SK-N-SH (cell line): ENCODE measurements around the gene ZNF331. TPM values are rescaled to one million over a fixed set of nuclear protein-coding genes. Genes with fewer than 3 reads are reported as not detected.
"Not testable (repeated sequence)": the region's sequence is repeated elsewhere in the genome, so short reads cannot be mapped to it uniquely, and the experiment has no call there.

ENCODE experiments used
- CTCF ChIA-PET: fragments of 300-600, 350-600 bp; formaldehyde crosslinking; extraction: SDS; loops from one replicate; lab custom pipeline; 2021; lab: Yijun Ruan, JAX
- POLR2A ChIA-PET: fragments of 350-600 bp; sonication (Branson Sonifier 250); formaldehyde crosslinking; extraction: SDS; loops from one replicate; lab custom pipeline; 2020; ENCODE audit warnings: antibody characterized with exemption, inconsistent platforms; lab: Yijun Ruan, JAX
- DNase-seq: peaks from one replicate; pipeline ENCODE4 v3.0.0; 2012
- H2AFZ ChIP-seq: fragments of 200-600 bp; sonication (generic); 2 replicates; pipeline ENCODE4 v1.8.1; 2016; ENCODE audit warnings: antibody characterized with exemption, mild to moderate bottlenecking, low read depth
- H3F3A ChIP-seq: fragments of 200-600 bp; sonication (generic); replicated peaks from 2 replicates; pipeline ENCODE3; 2016; ENCODE audit warnings: antibody characterized with exemption, mild to moderate bottlenecking; ENCODE audit not compliant: insufficient read depth
- H3K27ac ChIP-seq, 2 experiments: fragments of 200-500 bp in 1 of 2; fragments of 200-600 bp in 1 of 2; sonication (Bioruptor generic) in 1 of 2; sonication (generic), shearing (Covaris generic) in 1 of 2; 2 replicates each; pipeline versions ENCODE4 v1.5.1 to v1.6.1; 2014 to 2016; ENCODE audit warnings: low read depth in 2 of 2, inconsistent platforms in 1 of 2, low read length in 1 of 2, mild to moderate bottlenecking in 1 of 2, mixed read lengths in 1 of 2
- H3K27me3 ChIP-seq: fragments of 200-600 bp; sonication (generic), shearing (Covaris generic); 2 replicates; pipeline ENCODE4 v1.6.1; 2016; ENCODE audit warnings: mixed run types; ENCODE audit not compliant: insufficient read depth
- H3K36me3 ChIP-seq, 2 experiments: fragments of 200-500 bp in 1 of 2; fragments of 200-600 bp in 1 of 2; sonication (Bioruptor generic) in 1 of 2; sonication (generic) in 1 of 2; replicated peaks in 1 of 2; 2 replicates each; pipeline versions ENCODE3 to v1.5.1; 2014 to 2016; ENCODE audit warnings: low read length in 1 of 2, mild to moderate bottlenecking in 1 of 2; ENCODE audit not compliant: insufficient read depth in 2 of 2, control insufficient read depth in 1 of 2
- H3K4me1 ChIP-seq, 2 experiments: fragments of 200-500 bp in 1 of 2; fragments of 200-600 bp in 1 of 2; sonication (Bioruptor generic) in 1 of 2; sonication (generic), shearing (Covaris generic) in 1 of 2; 2 replicates each; pipeline versions ENCODE4 v1.5.1 to v1.6.1; 2014 to 2016; ENCODE audit warnings: low read depth in 1 of 2, low read length in 1 of 2, mixed run types in 1 of 2; ENCODE audit not compliant: insufficient read depth in 2 of 2, control insufficient read depth in 1 of 2
- H3K4me2 ChIP-seq: fragments of 200-600 bp; sonication (generic), shearing (Covaris generic); 2 replicates; pipeline ENCODE4 v1.6.1; 2017; ENCODE audit warnings: mixed run types
- H3K4me3 ChIP-seq, 2 experiments: fragments of 200-500 bp in 1 of 2; fragments of 200-600 bp in 1 of 2; sonication (Bioruptor generic) in 1 of 2; sonication (generic), shearing (Covaris generic) in 1 of 2; 2 replicates each; pipeline versions ENCODE4 v1.5.1 to v1.8.1; 2014 to 2016; ENCODE audit warnings: low read depth in 2 of 2, inconsistent platforms in 1 of 2, low read length in 1 of 2, mild to moderate bottlenecking in 1 of 2, mixed read lengths in 1 of 2, moderate library complexity in 1 of 2
- H3K79me2 ChIP-seq: fragments of 200-600 bp; sonication (generic); 2 replicates; pipeline ENCODE4 v1.8.1; 2017; ENCODE audit warnings: mild to moderate bottlenecking; ENCODE audit not compliant: insufficient read depth
- H3K9ac ChIP-seq: fragments of 200-600 bp; sonication (generic); 2 replicates; pipeline ENCODE4 v1.6.1; 2017; ENCODE audit warnings: mixed run types
- H3K9me2 ChIP-seq: fragments of 200-600 bp; sonication (generic); 2 replicates; pipeline ENCODE4 v1.6.1; 2017; ENCODE audit warnings: mixed run types
- H3K9me3 ChIP-seq: fragments of 200-600 bp; sonication (generic); 2 replicates; pipeline ENCODE4 v1.6.1; 2017; ENCODE audit warnings: mixed run types, mild to moderate bottlenecking, moderate library complexity
- H4K20me1 ChIP-seq: fragments of 200-600 bp; sonication (generic); 2 replicates; pipeline ENCODE4 v1.6.1; 2017; ENCODE audit warnings: mild to moderate bottlenecking, mixed run types; ENCODE audit not compliant: insufficient read depth
- CTCF ChIP-seq: fragments of 200-600 bp; sonication (generic); IDR thresholded peaks from 2 replicates; pipeline ENCODE4 v1.6.1; 2017; ENCODE audit warnings: antibody characterized with exemption, mild to moderate bottlenecking, moderate library complexity
- ELF1 ChIP-seq: IDR thresholded peaks from 2 replicates; pipeline ENCODE4 v1.4.0; 2012
- FOSL2 ChIP-seq: IDR thresholded peaks from 2 replicates; pipeline ENCODE4 v1.4.0; 2012; ENCODE audit warnings: low read depth, mild to moderate bottlenecking, moderate library complexity, borderline replicate concordance
- FOXM1 ChIP-seq: IDR thresholded peaks from 2 replicates; pipeline ENCODE4 v1.4.0; 2012; ENCODE audit warnings: low read depth, mild to moderate bottlenecking
- MEF2A ChIP-seq: IDR thresholded peaks from 2 replicates; pipeline ENCODE4 v1.4.0; 2012; ENCODE audit warnings: low read depth, borderline replicate concordance
- MXI1 ChIP-seq: IDR thresholded peaks from 2 replicates; pipeline ENCODE4 v1.6.1; 2012; ENCODE audit warnings: mild to moderate bottlenecking, low read depth, low read length, improper control_type of control experiment
- NFIC ChIP-seq: IDR thresholded peaks from 2 replicates; pipeline ENCODE4 v1.4.0; 2012; ENCODE audit warnings: borderline replicate concordance
- NRF1 ChIP-seq: IDR thresholded peaks from 2 replicates; pipeline ENCODE4 v1.6.1; 2012; ENCODE audit warnings: low read depth, mild to moderate bottlenecking, low read length
- PBX3 ChIP-seq: IDR thresholded peaks from 2 replicates; pipeline ENCODE4; 2012
- POLR2AphosphoS5 ChIP-seq: IDR thresholded peaks from 2 replicates; pipeline ENCODE4 v1.6.1; 2012; ENCODE audit warnings: low read depth, low read length
- RAD21 ChIP-seq: IDR thresholded peaks from 2 replicates; pipeline ENCODE4 v1.6.1; 2012; ENCODE audit warnings: mild to moderate bottlenecking, low read length
- TEAD4 ChIP-seq: IDR thresholded peaks from 2 replicates; pipeline ENCODE4 v1.4.0; 2012; ENCODE audit warnings: mild to moderate bottlenecking, borderline replicate concordance; ENCODE audit not compliant: insufficient read depth
- USF2 ChIP-seq: fragments of 150-350 bp; IDR thresholded peaks from 2 replicates; pipeline ENCODE4 v1.6.1; 2017; ENCODE audit warnings: antibody characterized with exemption, low read length, low read depth, borderline replicate concordance
- YY1 ChIP-seq: IDR thresholded peaks from 2 replicates; pipeline ENCODE4 v1.4.0; 2012; ENCODE audit warnings: low read depth, mild to moderate bottlenecking
- WGBS: methylation state at CpG from one replicate; pipeline ENCODE4 v1.1.6; 2017; ENCODE audit warnings: low lambda C conversion rate; 5-methylcytosine and 5-hydroxymethylcytosine counted together
- polyA plus RNA-seq, 3 experiments: library from polyadenylated mRNA; depleted of rRNA; stranded (reverse); fragments of >200 nt; gene quantifications; 2 replicates each; pipeline ENCODE4 v1.2.3, GENCODE V29; 2012
- TF ChIP-seq, protein P1 (sequence below): IDR thresholded peaks from 2 replicates; pipeline ENCODE4 v1.4.0; 2012; ENCODE audit warnings: low read depth

ZNF331 gene
- polyA plus RNA-seq, 1 of the 3 experiments (the other 2 are of a cell fraction), result 7.2 TPM

DNA sequence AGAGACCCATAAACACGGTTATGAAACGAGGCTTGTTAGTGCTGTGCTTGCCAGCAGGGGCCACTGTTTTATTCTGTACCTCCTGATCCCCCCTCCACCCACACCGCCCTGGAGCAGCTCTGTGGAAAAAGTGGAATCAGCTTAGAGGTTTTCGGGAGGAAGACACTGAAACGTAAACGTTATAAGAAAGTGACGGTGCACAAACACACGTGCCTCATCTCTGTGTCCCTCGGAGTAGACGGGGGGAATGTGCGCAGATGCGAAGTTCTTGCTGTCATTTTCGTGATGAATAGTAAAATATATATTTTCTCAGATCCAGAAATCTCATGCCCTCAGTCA, 33.6 kb upstream of the ZNF331 start:
- H3K27ac ChIP-seq, POLR2A ChIA-PET, H3K9me3 ChIP-seq, H3K9ac ChIP-seq, H3K4me1 ChIP-seq, H4K20me1 ChIP-seq, H3K27me3 ChIP-seq, H3K36me3 ChIP-seq, H3F3A ChIP-seq, H3K9me2 ChIP-seq, H3K79me2 ChIP-seq: not testable (repeated sequence)
- TF ChIP-seq CTCF (peak; percentile 54), RAD21 (peak; percentile 20; the same call in 1 of the 2 replicates)
- CTCF ChIA-PET, result interaction anchor here (1.3 to 1.6 kb wide), 2 partner anchors 79 to 136 kb away, joined by 3 to 7 read pairs; no protein-coding TSS in a partner anchor
- 5% methylated on average over 12 of the region's 13 CpGs for WGBS
- peak; percentile 62 for DNase-seq
- peak overlapping the region; percentile 36 to 54 for H3K4me3 ChIP-seq
- peak overlapping the region; percentile 85 for H2AFZ ChIP-seq
- peak overlapping the region; percentile 67 for H3K4me2 ChIP-seq

GRCh38 chr19:53504885-53505284, 33.1 kb upstream of the ZNF331 start:
- peaks cover 0 to 10% of the 10 kb centered on the region in 2 experiments; a peak in 1 of 4 replicates for H3K4me1 ChIP-seq
- no peaks in the 10 kb centered on the region for H3F3A ChIP-seq
- WGBS, result 22% methylated on average over 7 of the region's 7 CpGs
- no peaks in the 10 kb centered on the region for H3K9me2 ChIP-seq
- H3K9me3 ChIP-seq, result no peaks in the 10 kb centered on the region
- POLR2A ChIA-PET, result no interaction called here
- H3K9ac ChIP-seq, result no peak overlapping the region
- H3K27me3 ChIP-seq, result no peaks in the 10 kb centered on the region
- no peaks in the 10 kb centered on the region for H3K36me3 ChIP-seq
- peak; percentile 23 for DNase-seq
- H3K79me2 ChIP-seq, result no peaks in the 10 kb centered on the region
- no peak overlapping the region for H3K27ac ChIP-seq
- peak overlapping the region; percentile 67 for H3K4me2 ChIP-seq
- no peak for TF ChIP-seq TEAD4
- peak overlapping the region; percentile 36 to 54; a peak in 2 of 4 replicates for H3K4me3 ChIP-seq
- peak overlapping the region; percentile 85; the same call in 1 of the 2 replicates for H2AFZ ChIP-seq
- no peaks in the 10 kb centered on the region for H4K20me1 ChIP-seq
- CTCF ChIA-PET, result interaction anchor here (1.6 to 1.8 kb wide), 2 partner anchors 16 to 80 kb away, joined by 5 to 7 read pairs; no protein-coding TSS in a partner anchor

- H4K20me1 ChIP-seq, result no peaks in the 10 kb centered on the region
- H3K79me2 ChIP-seq, result no peaks in the 10 kb centered on the region
- ChIA-PET POLR2A (no interaction called here), CTCF (interaction anchor here (1.2 to 2.0 kb wide), 3 partner anchors 11 to 239 kb away, joined by 3 to 8 read pairs (median 6); no protein-coding TSS in a partner anchor)
- DNase-seq, result no peak
- H3K27ac ChIP-seq, result no peak overlapping the region
- no peak overlapping the region for H3K4me3 ChIP-seq
- no peak overlapping the region for H3K4me2 ChIP-seq
- no peaks in the 10 kb centered on the region for H3K27me3 ChIP-seq
- no peaks in the 10 kb centered on the region for H3F3A ChIP-seq
- no peak overlapping the region for H3K9ac ChIP-seq
- H3K9me2 ChIP-seq, result no peaks in the 10 kb centered on the region
- H3K36me3 ChIP-seq, result no peaks in the 10 kb centered on the region
- peaks cover 0 to 10% of the 10 kb centered on the region in 2 experiments; a peak in 1 of 4 replicates for H3K4me1 ChIP-seq
- WGBS, result 15% methylated on average over 6 of the region's 8 CpGs
- H2AFZ ChIP-seq, result no peak overlapping the region
- no peaks in the 10 kb centered on the region for H3K9me3 ChIP-seq
- TF ChIP-seq, protein P1, sequence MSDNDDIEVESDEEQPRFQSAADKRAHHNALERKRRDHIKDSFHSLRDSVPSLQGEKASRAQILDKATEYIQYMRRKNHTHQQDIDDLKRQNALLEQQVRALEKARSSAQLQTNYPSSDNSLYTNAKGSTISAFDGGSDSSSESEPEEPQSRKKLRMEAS, result no peak
- TF ChIP-seq YY1 (no peak), USF2 (no peak), ELF1 (no peak), PBX3 (no peak), FOXM1 (no peak), MEF2A (no peak), POLR2AphosphoS5 (no peak), RAD21 (no peak), NFIC (no peak), MXI1 (no peak), NRF1 (no peak), FOSL2 (no peak)
Observed at GRCh38 chr19:53506728-53507127, 31.2 kb upstream of the ZNF331 start.
